MM.1S (cell line): ENCODE data around the gene SLX9.

Experiments
- DNase-seq: peaks from one replicate; pipeline ENCODE4 v3.0.0-alpha.2; 2015
- H2AFZ ChIP-seq: fragments of 300-600 bp; sonication (generic); 2 replicates; pipeline ENCODE4 v1.6.0; 2016; ENCODE audit warnings: antibody characterized with exemption, low read length
- H3F3A ChIP-seq: fragments of 300-600 bp; sonication (generic); 2 replicates; pipeline ENCODE4 v1.6.1; 2016; ENCODE audit warnings: mild to moderate bottlenecking, antibody characterized with exemption, low read length, moderate library complexity, mixed read lengths; ENCODE audit not compliant: insufficient read depth
- H3K27ac ChIP-seq: fragments of 300-600 bp; sonication (generic); 2 replicates; pipeline ENCODE4 v1.5.1; 2016; ENCODE audit warnings: mild to moderate bottlenecking, low read length
- H3K27me3 ChIP-seq: fragments of 300-600 bp; sonication (generic); replicated peaks from 2 replicates; pipeline ENCODE4 v1.6.0; 2016; ENCODE audit warnings: low read length; ENCODE audit not compliant: insufficient read depth
- H3K36me3 ChIP-seq: fragments of 300-600 bp; sonication (generic); replicated peaks from 2 replicates; pipeline ENCODE4 v1.6.1; 2016; ENCODE audit warnings: mild to moderate bottlenecking, low read length, mixed read lengths; ENCODE audit not compliant: insufficient read depth
- H3K4me1 ChIP-seq: fragments of 300-600 bp; sonication (generic); 2 replicates; pipeline ENCODE4 v1.6.1; 2016; ENCODE audit warnings: low read length, mixed read lengths
- H3K4me2 ChIP-seq: fragments of 300-600 bp; sonication (generic); 2 replicates; pipeline ENCODE4 v1.6.0; 2016; ENCODE audit warnings: low read depth, low read length
- H3K4me3 ChIP-seq: fragments of 300-600 bp; sonication (generic); 2 replicates; pipeline ENCODE4 v1.5.1; 2016; ENCODE audit warnings: low read length, mixed read lengths
- H3K79me2 ChIP-seq: fragments of 300-600 bp; sonication (generic); 2 replicates; pipeline ENCODE4 v1.6.1; 2016; ENCODE audit warnings: mixed run types, low read length, mixed read lengths
- H3K9ac ChIP-seq: fragments of 300-600 bp; sonication (generic); 2 replicates; pipeline ENCODE4 v1.6.1; 2016; ENCODE audit warnings: low read length, mixed read lengths
- H3K9me2 ChIP-seq: fragments of 300-600 bp; sonication (generic); replicated peaks from 2 replicates; pipeline ENCODE4 v1.6.1; 2016; ENCODE audit warnings: mild to moderate bottlenecking, low read length, mixed read lengths; ENCODE audit not compliant: insufficient read depth
- H3K9me3 ChIP-seq: fragments of 300-600 bp; sonication (generic); replicated peaks from 2 replicates; pipeline ENCODE4 v1.6.1; 2016; ENCODE audit warnings: mild to moderate bottlenecking, low read length, mixed read lengths; ENCODE audit not compliant: insufficient read depth
- H4K20me1 ChIP-seq: fragments of 300-600 bp; sonication (generic); 2 replicates; pipeline ENCODE4 v1.6.1; 2016; ENCODE audit warnings: mild to moderate bottlenecking, low read length, moderate library complexity, mixed read lengths; ENCODE audit not compliant: insufficient read depth
- CTCF ChIP-seq: fragments of 300-600 bp; sonication (generic); IDR thresholded peaks from 2 replicates; pipeline ENCODE4 v1.5.1; 2016; ENCODE audit warnings: antibody characterized with exemption, low read length, mixed read lengths
- EZH2 ChIP-seq: fragments of 300-600 bp; sonication (generic); optimal IDR thresholded peaks from 2 replicates; pipeline ENCODE3; 2017; ENCODE audit warnings: low read depth, mild to moderate bottlenecking, antibody characterized with exemption, low read length, mixed read lengths
- EZH2phosphoT487 ChIP-seq: fragments of 300-600 bp; sonication (generic); IDR thresholded peaks from 2 replicates; pipeline ENCODE4 v1.6.1; 2018; ENCODE audit warnings: antibody characterized with exemption, low read length

Gene SLX9

GRCh38 chr21:44923480-44924084 is 16.2 kb upstream of the SLX9 start:
- Histone ChIP-seq H3K4me1 (no peaks in the 10 kb centered on the region), H3K36me3 (no peaks in the 10 kb centered on the region), H3K4me3 (no peak overlapping the region), H3K9ac (no peak overlapping the region), H4K20me1 (no peaks in the 10 kb centered on the region), H3K4me2 (no peak overlapping the region), H3K27me3 (peaks cover 97% of the 10 kb centered on the region), H2AFZ (no peak overlapping the region), H3F3A (no peaks in the 10 kb centered on the region), H3K9me2 (no peaks in the 10 kb centered on the region), H3K27ac (no peak overlapping the region), H3K9me3 (no peaks in the 10 kb centered on the region), H3K79me2 (no peaks in the 10 kb centered on the region)
- no peak for DNase-seq
- TF ChIP-seq EZH2phosphoT487 (no peak), EZH2 (no peak), CTCF (no peak)

- H3F3A ChIP-seq: no peaks in the 10 kb centered on the region
- no peaks in the 10 kb centered on the region for H3K36me3 ChIP-seq
- no peak overlapping the region for H2AFZ ChIP-seq
- no peak overlapping the region for H3K4me3 ChIP-seq
- H3K4me2 ChIP-seq: no peak overlapping the region
- H3K9ac ChIP-seq: no peak overlapping the region
- no peak for TF ChIP-seq EZH2
- no peak for TF ChIP-seq CTCF
- no peak for TF ChIP-seq EZH2phosphoT487
- peaks cover 98% of the 10 kb centered on the region for H3K27me3 ChIP-seq
- H3K4me1 ChIP-seq: no peaks in the 10 kb centered on the region
- no peak overlapping the region for H3K27ac ChIP-seq
- DNase-seq: no peak
- H4K20me1 ChIP-seq: no peaks in the 10 kb centered on the region
- H3K9me3 ChIP-seq: no peaks in the 10 kb centered on the region
- H3K79me2 ChIP-seq: no peaks in the 10 kb centered on the region
- no peaks in the 10 kb centered on the region for H3K9me2 ChIP-seq
Measured at GRCh38 chr21:44924606-44925377, 15.0 kb upstream of the SLX9 start.

GRCh38 chr21:44925378-44925755 is 14.5 kb upstream of the SLX9 start:
- no peak for DNase-seq
- Histone ChIP-seq H3K4me2 (no peak overlapping the region), H3K9me2 (no peaks in the 10 kb centered on the region), H3K79me2 (no peaks in the 10 kb centered on the region), H3K27me3 (peaks cover 98% of the 10 kb centered on the region), H3K4me3 (no peak overlapping the region), H3K27ac (no peak overlapping the region), H4K20me1 (no peaks in the 10 kb centered on the region), H3F3A (no peaks in the 10 kb centered on the region), H2AFZ (no peak overlapping the region), H3K36me3 (no peaks in the 10 kb centered on the region), H3K9ac (no peak overlapping the region), H3K4me1 (no peaks in the 10 kb centered on the region), H3K9me3 (no peaks in the 10 kb centered on the region)
- TF ChIP-seq CTCF: no peak
- TF ChIP-seq EZH2: no peak
- no peak for TF ChIP-seq EZH2phosphoT487
